ENCODE results near the gene THSD4. TPM values are rescaled to one million over a fixed set of nuclear protein-coding genes. Genes with fewer than 3 reads are reported as not detected.

THSD4 gene
- total RNA-seq, 2 experiments from 2014 or later, result not detected

GRCh38 chr15:71677352-71677751 is 562.1 kb downstream of the THSD4 start:
- Histone ChIP-seq H3K4me3 (ENCODE audit: low read depth, low read length, poor library complexity, severe bottlenecking) (no peak overlapping the region), H3K27ac (ENCODE audit: low read depth, low read length, poor library complexity, severe bottlenecking) (no peak overlapping the region), H3K36me3 (ENCODE audit: insufficient read depth, low read length) (no peaks in the 10 kb centered on the region), H3K4me1 (ENCODE audit: insufficient read depth, low read length, poor library complexity, severe bottlenecking) (no peaks in the 10 kb centered on the region), H3K9me2 (ENCODE audit: insufficient read depth, low read length) (no peaks in the 10 kb centered on the region), H4K20me1 (ENCODE audit: insufficient read depth, low read length) (no peaks in the 10 kb centered on the region), H2AFZ (ENCODE audit: low read length) (no peak overlapping the region), H3K4me2 (ENCODE audit: low read length) (no peak overlapping the region), H3K9me3 (ENCODE audit: low read length) (no peaks in the 10 kb centered on the region), H3K79me2 (ENCODE audit: insufficient read depth, low read depth, low read length) (no peaks in the 10 kb centered on the region)
- BruUV-seq (replicated peaks), result no TSS peak
- CTCF ChIA-PET (ENCODE audit: unreplicated experiment), result no interaction called here
- TF ChIP-seq CTCF (conservative IDR thresholded peaks at IDR 0.05; ENCODE audit: low read length), result no peak
- no peak for TF ChIP-seq EZH2phosphoT487 (IDR thresholded peaks at IDR 0.05; ENCODE audit: borderline replicate concordance, low read depth, low read length)
- DNase-seq (ENCODE audit: low spot score), result no peak
- POLR2A ChIA-PET, result no interaction called here
- intact Hi-C loops (cut with micrococcal nuclease; ENCODE audit: unreplicated experiment), result no loop called here

DNA sequence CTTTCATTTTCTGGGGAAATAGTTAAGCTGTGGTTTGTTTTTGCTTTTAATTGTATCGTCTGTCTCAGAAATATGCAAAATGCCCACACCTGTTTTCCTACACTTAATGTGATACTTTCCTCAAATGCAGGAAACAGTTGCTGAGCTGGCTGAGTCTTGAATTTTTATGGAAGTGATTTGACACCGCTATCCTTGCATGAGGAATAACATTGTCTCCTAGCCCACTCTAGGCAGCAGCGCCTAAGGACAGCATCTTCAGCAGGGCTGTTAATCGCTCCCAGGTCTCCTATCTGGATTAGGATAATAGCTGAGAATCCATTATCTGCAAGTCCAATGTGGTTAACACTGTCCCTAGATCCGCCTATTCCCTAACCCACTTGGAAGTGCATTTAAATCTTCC is 562.5 kb downstream of the THSD4 start:
- Histone ChIP-seq H3K9me2 (ENCODE audit: insufficient read depth, low read length) (no peaks in the 10 kb centered on the region), H3K4me1 (ENCODE audit: insufficient read depth, low read length, poor library complexity, severe bottlenecking) (no peaks in the 10 kb centered on the region), H3K9me3 (ENCODE audit: low read length) (no peaks in the 10 kb centered on the region), H4K20me1 (ENCODE audit: insufficient read depth, low read length) (no peaks in the 10 kb centered on the region), H3K4me3 (ENCODE audit: low read depth, low read length, poor library complexity, severe bottlenecking) (no peak overlapping the region), H3K79me2 (ENCODE audit: insufficient read depth, low read depth, low read length) (no peaks in the 10 kb centered on the region), H3K36me3 (ENCODE audit: insufficient read depth, low read length) (no peaks in the 10 kb centered on the region), H3K27ac (ENCODE audit: low read depth, low read length, poor library complexity, severe bottlenecking) (no peak overlapping the region), H3K4me2 (ENCODE audit: low read length) (no peak overlapping the region), H2AFZ (ENCODE audit: low read length) (no peak overlapping the region)
- no peak for DNase-seq (ENCODE audit: low spot score)
- CTCF ChIA-PET (ENCODE audit: unreplicated experiment), result no interaction called here
- intact Hi-C loops (cut with micrococcal nuclease; ENCODE audit: unreplicated experiment), result no loop called here
- POLR2A ChIA-PET, result interaction anchor here (0.8 to 1.2 kb wide), 2 partner anchors 11 to 16 kb away, joined by 3 to 4 read pairs; no protein-coding TSS in a partner anchor
- no TSS peak for BruUV-seq (replicated peaks)
- TF ChIP-seq CTCF (conservative IDR thresholded peaks at IDR 0.05; ENCODE audit: low read length), result no peak
- no peak for TF ChIP-seq EZH2phosphoT487 (IDR thresholded peaks at IDR 0.05; ENCODE audit: borderline replicate concordance, low read depth, low read length)

DNA sequence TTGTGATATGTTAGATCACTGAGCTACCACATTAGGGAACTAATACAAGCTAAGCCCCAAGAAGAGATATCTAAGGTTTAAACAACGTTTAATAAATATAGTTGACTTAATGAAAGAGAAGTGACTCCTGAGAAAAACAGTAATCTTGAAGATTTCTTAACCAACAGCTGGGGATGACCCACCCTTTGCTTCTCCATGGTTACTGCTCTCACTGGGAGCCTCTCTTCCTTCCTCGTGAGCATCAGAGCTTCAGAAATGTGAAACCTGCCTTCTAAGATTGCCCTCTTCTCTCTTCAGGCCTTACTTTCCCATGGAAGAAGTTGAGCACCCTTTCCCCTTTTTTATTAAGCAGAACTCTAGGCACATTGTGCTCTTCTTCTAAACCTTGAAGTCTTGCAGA is 562.9 kb downstream of the THSD4 start:
- H4K20me1 ChIP-seq (ENCODE audit: insufficient read depth, low read length), result no peaks in the 10 kb centered on the region
- CTCF ChIA-PET (ENCODE audit: unreplicated experiment), result no interaction called here
- H3K36me3 ChIP-seq (ENCODE audit: insufficient read depth, low read length), result no peaks in the 10 kb centered on the region
- no peaks in the 10 kb centered on the region for H3K9me3 ChIP-seq (ENCODE audit: low read length)
- DNase-seq (ENCODE audit: low spot score), result no peak
- TF ChIP-seq CTCF (conservative IDR thresholded peaks at IDR 0.05; ENCODE audit: low read length) (no peak), EZH2phosphoT487 (IDR thresholded peaks at IDR 0.05; ENCODE audit: borderline replicate concordance, low read depth, low read length) (no peak)
- H3K4me1 ChIP-seq (ENCODE audit: insufficient read depth, low read length, poor library complexity, severe bottlenecking), result no peaks in the 10 kb centered on the region
- intact Hi-C loops (cut with micrococcal nuclease; ENCODE audit: unreplicated experiment), result no loop called here
- no TSS peak for BruUV-seq (replicated peaks)
- H3K27ac ChIP-seq (ENCODE audit: low read depth, low read length, poor library complexity, severe bottlenecking), result no peak overlapping the region
- H2AFZ ChIP-seq (ENCODE audit: low read length), result no peak overlapping the region
- H3K4me3 ChIP-seq (ENCODE audit: low read depth, low read length, poor library complexity, severe bottlenecking), result no peak overlapping the region
- no peaks in the 10 kb centered on the region for H3K9me2 ChIP-seq (ENCODE audit: insufficient read depth, low read length)
- no peaks in the 10 kb centered on the region for H3K79me2 ChIP-seq (ENCODE audit: insufficient read depth, low read depth, low read length)
- no peak overlapping the region for H3K4me2 ChIP-seq (ENCODE audit: low read length)
- POLR2A ChIA-PET, result interaction anchor here (0.8 to 1.2 kb wide), 2 partner anchors 11 to 17 kb away, joined by 3 to 4 read pairs; no protein-coding TSS in a partner anchor
